K562 (cell line): ENCODE results near the gene ZMYM2. TPM values are rescaled to one million over a fixed set of nuclear protein-coding genes. Genes with fewer than 3 reads are reported as not detected.

Source experiments
- BMI1 ChIP-seq: fragments of 150-350 bp; IDR thresholded peaks from 2 replicates; pipeline ENCODE4 v1.6.1; 2014; ENCODE audit warnings: low read length
- CBFA2T2 ChIP-seq: fragments of 450-650 bp; conservative IDR thresholded peaks from 2 replicates; pipeline ENCODE4 v1.6.1; 2017; ENCODE audit warnings: mild to moderate bottlenecking
- CREM ChIP-seq: IDR thresholded peaks from 2 replicates; pipeline ENCODE4 v1.6.1; 2014; ENCODE audit warnings: antibody characterized with exemption, low read depth
- E2F8 ChIP-seq: fragments of 450-650 bp; IDR thresholded peaks from 2 replicates; pipeline ENCODE4 v1.7.1; 2018; ENCODE audit warnings: mild to moderate bottlenecking, low read depth; ENCODE audit not compliant: partially characterized antibody
- ESRRA ChIP-seq: fragments of 450-650 bp; IDR thresholded peaks from 2 replicates; pipeline ENCODE4 v1.6.1; 2014; ENCODE audit warnings: low read depth, mild to moderate bottlenecking, moderate library complexity, borderline replicate concordance
- ETV5 ChIP-seq: sonication (generic); formaldehyde crosslinking; IDR thresholded peaks from 2 replicates; pipeline ENCODE4 v1.4.0; 2020; ENCODE audit warnings: low read depth, mild to moderate bottlenecking, missing genetic modification reagents
- FOXA1 ChIP-seq: fragments of 450-650 bp; IDR thresholded peaks from 2 replicates; pipeline ENCODE4 v1.6.1; 2016; ENCODE audit warnings: mild to moderate bottlenecking, borderline replicate concordance
- KLF10 ChIP-seq: fragments of 250-450 bp; sonication (Bioruptor Pico); IDR thresholded peaks from 2 replicates; pipeline ENCODE4 v1.6.1; 2021; ENCODE audit warnings: matching md5 sums
- LCOR ChIP-seq: sonication (generic); formaldehyde crosslinking; IDR thresholded peaks from 2 replicates; pipeline ENCODE4 v1.8.0; 2022; ENCODE audit warnings: mild to moderate bottlenecking, missing genetic modification reagents
- MYNN ChIP-seq, 2 experiments: sonication (generic); formaldehyde crosslinking in 1 of 2; IDR thresholded peaks; 2 replicates each; pipeline versions ENCODE4 v1.5.0 to v1.6.1; 2016 to 2020; ENCODE audit warnings: antibody characterized with exemption in 1 of 2, missing genetic modification reagents in 1 of 2
- NCOA4 ChIP-seq: fragments of 450-650 bp; IDR thresholded peaks from 2 replicates; pipeline ENCODE4 v1.6.1; 2018; ENCODE audit warnings: mild to moderate bottlenecking; ENCODE audit not compliant: partially characterized antibody
- NFATC3 ChIP-seq: fragments of 450-650 bp; IDR thresholded peaks from 2 replicates; pipeline ENCODE4 v1.6.1; 2017; ENCODE audit warnings: mild to moderate bottlenecking
- NR2F6 ChIP-seq: fragments of 450-650 bp; formaldehyde crosslinking; IDR thresholded peaks from 2 replicates; pipeline ENCODE4 v1.4.0; 2020; ENCODE audit warnings: mild to moderate bottlenecking
- RBM25 ChIP-seq: fragments of 200-400 bp; formaldehyde crosslinking; IDR thresholded peaks from 2 replicates; pipeline ENCODE4 v1.6.1; 2018; ENCODE audit warnings: low read length, low read depth, moderate library complexity; ENCODE audit not compliant: severe bottlenecking
- ZMIZ1 ChIP-seq, 2 experiments: fragments of 150-350 bp in 1 of 2; IDR thresholded peaks; 2 replicates each; pipeline ENCODE4 v1.6.1; 2012 to 2016; ENCODE audit warnings: low read depth in 2 of 2, low read length in 2 of 2, mild to moderate bottlenecking in 1 of 2, moderate library complexity in 1 of 2
- ZNF232 ChIP-seq: sonication (generic); formaldehyde crosslinking; IDR thresholded peaks from 2 replicates; pipeline ENCODE4 v1.8.0; 2022; ENCODE audit warnings: mild to moderate bottlenecking, missing genetic modification reagents
- ZNF347 ChIP-seq: fragments of 450-650 bp; formaldehyde crosslinking; IDR thresholded peaks from 2 replicates; pipeline ENCODE4 v1.4.0; 2020; ENCODE audit warnings: low read depth, mild to moderate bottlenecking, moderate library complexity
- ZNF561 ChIP-seq: fragments of 450-650 bp; formaldehyde crosslinking; conservative IDR thresholded peaks from 2 replicates; pipeline ENCODE4 v1.4.0; 2020; ENCODE audit warnings: mild to moderate bottlenecking, moderate library complexity
- ZNF764 ChIP-seq: fragments of 250-450 bp; sonication (Bioruptor Pico); IDR thresholded peaks from 2 replicates; pipeline ENCODE4 v1.4.0; 2020; ENCODE audit warnings: low read depth, mild to moderate bottlenecking, moderate library complexity
- polyA plus RNA-seq, 8 experiments: library from polyadenylated mRNA; depleted of rRNA in 4 of 8; stranded (reverse) in 5 of 8; unstranded in 3 of 8; fragments of >200 nt; fragmentation: Nextera tagmentation in 2 of 8; fragmentation: Illumina TruSeq in 1 of 8; extraction: Ambion mirVana in 2 of 8; extraction: Trizol in 1 of 8; gene quantifications; 2 replicates each; pipeline versions ENCODE4 v1.2.1 to v1.2.3, GENCODE V29; 2011 to 2014; ENCODE audit warnings: inconsistent platforms in 1 of 8, missing spikeins in 1 of 8
- total RNA-seq, 7 experiments: library from RNA; depleted of rRNA in 6 of 7; stranded (reverse); fragments of >200 nt in 6 of 7; fragmentation: Illumina TruSeq in 2 of 7; extraction: Trizol in 2 of 7; gene quantifications; 2 replicates each; pipeline versions ENCODE4 v1.2.1 to v1.2.3, GENCODE V29; 2011 to 2021; ENCODE audit warnings: low replicate concordance in 1 of 7
- TF ChIP-seq, protein P1 (sequence below): fragments of 200-800 bp; sonication (Bioruptor generic); IDR thresholded peaks from 2 replicates; pipeline ENCODE4 v1.6.1; 2017; ENCODE audit warnings: missing genetic modification characterization, missing compliant biosample characterization

The ZMYM2 gene
- total and polyA plus RNA-seq, 9 of the 15 experiments (the other 6 are each of a cell fraction or from before 2014, with no cell fraction given) = 5.0 to 48.8 (median 26.8) TPM

DNA sequence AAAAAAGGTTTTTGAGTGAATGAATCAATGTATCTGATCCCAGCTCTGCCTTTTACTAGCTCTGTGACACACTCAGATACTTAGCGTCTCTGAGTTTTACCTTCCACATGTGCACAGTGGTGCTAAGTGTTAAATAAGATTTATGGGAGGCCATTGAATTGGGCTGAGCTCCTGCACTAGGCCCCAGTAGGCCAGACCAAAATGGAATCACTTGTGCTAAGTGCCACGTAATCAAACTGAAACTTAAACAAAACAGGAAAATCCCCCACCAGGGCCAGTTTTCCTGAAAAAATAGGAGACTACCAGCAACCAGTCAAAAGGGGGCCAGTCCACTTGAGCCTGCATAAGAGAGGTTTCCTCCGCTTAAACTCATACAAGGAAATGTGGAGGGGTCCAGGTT, 161.4 kb downstream of the ZMYM2 start (continued):
- TF ChIP-seq BMI1 = no peak
- TF ChIP-seq, protein P1, sequence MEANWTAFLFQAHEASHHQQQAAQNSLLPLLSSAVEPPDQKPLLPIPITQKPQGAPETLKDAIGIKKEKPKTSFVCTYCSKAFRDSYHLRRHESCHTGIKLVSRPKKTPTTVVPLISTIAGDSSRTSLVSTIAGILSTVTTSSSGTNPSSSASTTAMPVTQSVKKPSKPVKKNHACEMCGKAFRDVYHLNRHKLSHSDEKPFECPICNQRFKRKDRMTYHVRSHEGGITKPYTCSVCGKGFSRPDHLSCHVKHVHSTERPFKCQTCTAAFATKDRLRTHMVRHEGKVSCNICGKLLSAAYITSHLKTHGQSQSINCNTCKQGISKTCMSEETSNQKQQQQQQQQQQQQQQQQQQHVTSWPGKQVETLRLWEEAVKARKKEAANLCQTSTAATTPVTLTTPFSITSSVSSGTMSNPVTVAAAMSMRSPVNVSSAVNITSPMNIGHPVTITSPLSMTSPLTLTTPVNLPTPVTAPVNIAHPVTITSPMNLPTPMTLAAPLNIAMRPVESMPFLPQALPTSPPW = no peak
- no peak for TF ChIP-seq CREM
- TF ChIP-seq NCOA4 = no peak
- no peak for TF ChIP-seq LCOR (CRISPR knock-in tag)
- TF ChIP-seq RBM25 = no peak
- TF ChIP-seq ZNF764 (CRISPR knock-in tag) = no peak
- no peak for TF ChIP-seq ESRRA
- no peak for TF ChIP-seq ZNF232 (CRISPR knock-in tag)
- no peak for TF ChIP-seq CBFA2T2
- no peak for TF ChIP-seq ZMIZ1 (IDR thresholded peaks at IDR 0.05; ENCODE audit: low read depth in 2 of 2, low read length in 2 of 2)
- no peak for TF ChIP-seq ZNF347
- TF ChIP-seq ZNF561 (CRISPR knock-in tag) = 0 out of 2 replicates have a peak, but pooled peaks have one; percentile 67
- no peak for TF ChIP-seq FOXA1
- no peak for TF ChIP-seq E2F8
- TF ChIP-seq ETV5 (CRISPR knock-in tag) = no peak
- TF ChIP-seq MYNN (IDR thresholded peaks at IDR 0.05) = no peak
- no peak for TF ChIP-seq MYNN (CRISPR knock-in tag; IDR thresholded peaks at IDR 0.05)
- no peak for TF ChIP-seq NR2F6 (CRISPR knock-in tag)
- TF ChIP-seq KLF10 (CRISPR knock-in tag) = no peak
- TF ChIP-seq NFATC3 = no peak
